AG10803 (cell line): ENCODE measurements around the gene ISM1.

Experiments used
- DNase-seq: peaks from one replicate; pipeline ENCODE4 v3.0.0; 2010; ENCODE audit warnings: low read depth
- H3K4me3 ChIP-seq: 2 replicates; pipeline ENCODE4 v1.5.1; 2011; ENCODE audit warnings: mild to moderate bottlenecking, low read length, control low read depth
- TF ChIP-seq, protein P1 (sequence below): conservative IDR thresholded peaks from 2 replicates; pipeline ENCODE4 v1.5.1; 2011; ENCODE audit warnings: mild to moderate bottlenecking, low read length, control low read depth, inconsistent platforms

Gene ISM1

DNA sequence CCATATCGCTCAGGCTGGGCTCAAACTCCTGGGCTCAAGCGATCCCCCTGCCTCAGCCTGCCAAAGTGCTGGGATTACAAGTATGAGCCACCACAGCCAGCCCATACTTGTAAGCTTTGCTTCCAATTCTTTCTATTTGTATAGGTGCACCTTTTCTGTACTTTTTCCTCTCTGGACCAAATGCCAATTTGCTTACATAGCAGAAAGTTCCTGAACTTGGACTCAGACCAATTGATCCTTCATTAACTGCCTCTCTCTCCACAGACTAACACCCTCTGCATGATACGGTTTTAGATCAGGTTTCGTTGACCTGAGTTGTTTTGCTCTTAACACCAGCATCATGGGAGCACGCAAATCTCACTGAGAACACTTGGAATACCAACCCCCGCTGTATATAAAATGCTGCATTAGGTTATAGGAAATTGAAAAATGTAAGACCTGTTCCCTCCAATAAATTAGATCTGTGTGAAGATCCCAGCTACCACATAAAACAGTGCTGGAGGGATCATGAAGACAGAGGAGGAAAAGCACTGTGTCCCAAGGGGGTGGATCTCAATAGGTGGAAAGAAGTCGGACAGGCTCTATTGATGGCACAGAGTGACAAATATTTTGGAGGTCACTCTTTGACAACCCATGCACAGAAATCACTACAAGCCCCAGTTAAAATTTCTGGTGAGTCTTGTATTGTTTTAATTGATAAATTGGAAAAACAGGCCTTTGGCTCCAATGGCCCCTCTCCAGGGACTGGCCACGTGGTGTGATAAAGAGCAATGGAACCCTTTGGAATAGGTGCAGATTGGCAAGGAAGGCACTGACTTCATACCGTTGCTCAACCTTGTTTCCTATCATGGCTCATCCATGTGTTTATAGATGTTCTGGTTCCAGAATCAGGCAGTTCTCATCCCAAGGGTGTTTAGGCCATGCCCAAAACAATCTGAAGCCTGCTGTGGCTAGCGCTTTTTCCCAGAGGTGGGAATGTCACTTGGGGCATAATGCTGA lies 51.2 kb downstream of the ISM1 start:
- no peak overlapping the region for H3K4me3 ChIP-seq
- TF ChIP-seq, protein P1, sequence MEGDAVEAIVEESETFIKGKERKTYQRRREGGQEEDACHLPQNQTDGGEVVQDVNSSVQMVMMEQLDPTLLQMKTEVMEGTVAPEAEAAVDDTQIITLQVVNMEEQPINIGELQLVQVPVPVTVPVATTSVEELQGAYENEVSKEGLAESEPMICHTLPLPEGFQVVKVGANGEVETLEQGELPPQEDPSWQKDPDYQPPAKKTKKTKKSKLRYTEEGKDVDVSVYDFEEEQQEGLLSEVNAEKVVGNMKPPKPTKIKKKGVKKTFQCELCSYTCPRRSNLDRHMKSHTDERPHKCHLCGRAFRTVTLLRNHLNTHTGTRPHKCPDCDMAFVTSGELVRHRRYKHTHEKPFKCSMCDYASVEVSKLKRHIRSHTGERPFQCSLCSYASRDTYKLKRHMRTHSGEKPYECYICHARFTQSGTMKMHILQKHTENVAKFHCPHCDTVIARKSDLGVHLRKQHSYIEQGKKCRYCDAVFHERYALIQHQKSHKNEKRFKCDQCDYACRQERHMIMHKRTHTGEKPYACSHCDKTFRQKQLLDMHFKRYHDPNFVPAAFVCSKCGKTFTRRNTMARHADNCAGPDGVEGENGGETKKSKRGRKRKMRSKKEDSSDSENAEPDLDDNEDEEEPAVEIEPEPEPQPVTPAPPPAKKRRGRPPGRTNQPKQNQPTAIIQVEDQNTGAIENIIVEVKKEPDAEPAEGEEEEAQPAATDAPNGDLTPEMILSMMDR = no peak
- no peak for DNase-seq

DNA sequence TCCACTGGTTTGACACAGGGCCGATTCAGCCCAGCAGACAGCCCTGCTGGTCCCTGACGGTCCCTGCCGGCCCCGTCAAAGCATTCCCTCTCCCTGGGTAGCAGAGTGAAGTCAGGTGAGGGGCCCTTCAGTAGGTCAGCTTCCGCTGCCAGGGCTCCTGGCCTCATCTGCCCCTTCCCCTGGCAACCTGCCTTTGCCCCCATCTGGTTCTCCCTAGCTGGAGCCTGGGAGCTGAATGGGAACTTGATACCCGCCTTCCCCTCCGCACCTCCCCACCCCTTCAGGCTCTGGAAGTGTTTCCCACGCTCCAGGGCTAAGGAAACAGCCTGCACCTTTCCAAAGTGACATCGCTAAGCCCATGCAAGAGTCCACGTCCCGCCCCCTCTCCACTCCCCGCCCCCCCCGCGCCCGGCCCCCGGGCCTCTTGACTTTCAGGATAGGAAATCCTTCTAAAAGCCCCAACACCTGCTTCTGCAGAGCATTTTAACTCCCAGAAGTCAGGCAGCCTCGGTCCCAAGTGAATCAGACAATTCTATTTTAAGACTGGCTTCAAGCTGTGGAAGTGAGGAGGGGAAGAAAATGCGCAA lies 53.3 kb downstream of the ISM1 start:
- no peak for DNase-seq
- no peak overlapping the region for H3K4me3 ChIP-seq

DNA sequence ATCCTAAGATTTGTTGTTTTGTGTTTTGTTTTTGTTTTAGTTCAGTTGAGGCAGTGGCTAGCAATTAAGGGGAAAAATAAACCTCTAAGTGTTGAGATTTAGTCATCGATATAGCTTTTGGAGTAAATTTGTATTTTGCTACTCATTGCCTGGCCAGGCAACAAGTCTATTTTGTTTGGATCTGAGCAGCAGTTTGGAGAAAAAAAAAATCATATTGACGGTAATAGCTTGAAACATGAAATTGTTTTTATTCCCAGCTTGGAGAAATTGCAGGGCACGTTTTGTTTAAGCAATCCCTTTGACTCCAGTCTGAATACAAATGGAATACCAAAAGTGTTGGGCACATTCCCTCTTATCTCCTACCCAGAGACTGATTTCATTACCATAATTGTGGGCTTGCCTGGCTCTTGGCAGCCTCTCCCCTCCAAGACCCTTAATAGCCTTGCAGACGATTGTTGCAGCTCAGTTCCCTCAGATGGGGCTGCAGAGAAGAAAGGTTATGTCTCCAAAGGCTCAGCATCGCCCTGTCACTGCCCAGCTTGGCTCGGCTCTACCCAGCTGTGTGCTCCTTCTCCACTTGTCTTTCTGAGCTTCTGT lies 56.0 kb downstream of the ISM1 start:
- TF ChIP-seq, protein P1 = no peak
- DNase-seq = no peak
- H3K4me3 ChIP-seq = no peak overlapping the region

More for the DNA sequence above, 53.3 kb downstream of the ISM1 start:
- TF ChIP-seq, protein P1 = no peak

DNA sequence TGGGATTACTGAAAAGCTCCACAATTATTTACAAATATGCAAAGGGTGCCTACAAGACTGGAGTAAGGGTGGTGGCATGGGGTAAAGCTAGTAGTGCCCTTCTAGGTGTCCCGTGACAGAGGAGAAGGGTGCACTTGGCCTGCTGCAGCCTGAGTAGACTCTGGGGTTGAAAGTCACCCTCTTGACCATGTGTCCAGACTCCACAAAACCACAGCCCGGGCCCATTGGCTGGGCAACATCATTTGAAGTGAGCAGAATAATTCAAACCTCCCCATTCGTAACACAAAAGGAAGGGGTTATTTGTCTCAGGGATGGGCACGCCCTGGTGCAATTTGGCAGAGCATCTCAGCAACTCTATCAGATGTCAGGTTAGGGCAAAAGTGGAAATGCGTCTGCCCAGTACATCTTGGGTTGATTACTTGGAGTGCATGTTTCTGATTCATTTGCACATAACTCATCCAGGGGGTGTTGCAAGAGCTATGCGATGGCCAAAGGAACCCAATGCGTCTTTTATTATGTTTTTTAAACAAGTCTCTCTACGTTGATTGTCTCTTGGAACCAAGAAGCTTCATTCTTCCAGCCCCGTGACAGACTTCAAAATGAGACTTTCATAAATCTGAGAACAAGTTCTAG lies 56.7 kb downstream of the ISM1 start:
- peak; percentile 57 for DNase-seq
- TF ChIP-seq, protein P1 = no peak
- no peak overlapping the region for H3K4me3 ChIP-seq

DNA sequence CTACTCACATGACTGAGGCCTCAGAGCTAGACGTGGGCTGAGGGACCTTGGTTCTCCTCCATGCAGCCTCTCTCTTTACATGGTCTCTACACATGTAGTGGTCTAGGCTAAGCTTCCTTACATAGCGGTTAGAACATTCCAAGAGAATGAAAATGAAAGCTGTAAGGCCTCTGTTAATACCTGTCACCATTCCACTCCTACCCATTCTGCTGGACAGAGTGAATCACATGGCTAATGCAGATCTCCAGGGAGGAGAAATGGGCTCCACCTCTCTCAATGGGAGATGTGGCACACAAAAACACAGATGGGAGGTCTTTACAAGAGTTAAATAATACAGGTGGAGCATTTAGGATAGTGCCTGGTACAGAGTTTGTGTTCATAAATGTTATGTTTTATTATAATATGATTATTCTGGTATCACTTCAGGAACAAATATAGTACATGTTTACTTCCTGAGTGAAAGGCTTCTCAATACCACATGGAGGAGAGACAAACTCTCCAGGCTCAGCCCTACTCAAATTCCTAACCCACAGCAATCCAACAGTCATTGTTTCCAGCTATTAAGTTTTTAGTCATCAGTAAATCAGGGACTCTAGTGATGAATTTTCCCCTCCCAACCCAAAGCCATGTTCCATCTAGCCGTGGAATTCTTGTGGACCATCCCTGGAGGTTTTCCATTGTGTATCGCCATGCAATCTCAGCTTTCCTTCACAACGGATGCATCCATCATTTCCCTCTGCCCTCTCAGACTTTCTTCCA lies 57.9 kb downstream of the ISM1 start:
- H3K4me3 ChIP-seq = no peak overlapping the region
- peak; percentile 2 for DNase-seq
- TF ChIP-seq, protein P1 = no peak

DNA sequence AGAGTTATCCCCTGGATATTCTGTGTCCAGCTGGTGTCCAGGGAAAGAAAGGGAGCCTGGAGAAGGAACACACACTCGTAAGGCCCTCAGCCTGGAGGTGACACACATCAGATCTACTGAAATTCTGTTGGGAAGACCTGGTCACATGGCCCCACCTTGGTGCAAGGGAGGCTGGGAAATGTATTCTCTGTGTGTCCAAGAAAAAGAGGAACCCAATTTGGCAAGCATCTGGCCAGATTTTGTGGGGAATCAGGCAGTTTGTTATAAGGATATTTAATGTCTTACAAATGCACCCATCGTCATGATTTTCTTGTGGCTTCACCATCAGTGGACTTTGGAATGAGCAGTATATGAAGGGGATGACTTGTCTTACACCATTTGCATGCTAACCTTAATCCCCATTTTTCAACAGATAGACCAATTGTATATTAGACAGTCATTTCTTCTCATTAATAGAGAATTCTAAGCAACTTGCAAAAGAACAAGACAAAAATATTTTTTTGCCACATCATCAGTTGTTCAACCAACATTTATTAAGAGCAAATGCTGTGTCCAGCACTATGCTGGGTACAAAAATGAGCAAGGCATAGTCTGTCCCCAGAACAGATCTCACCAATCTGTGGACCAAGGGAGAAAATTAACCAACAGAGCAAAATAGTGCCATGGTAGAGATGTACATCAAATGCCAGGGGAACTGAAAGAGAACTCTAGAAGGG lies 59.7 kb downstream of the ISM1 start:
- H3K4me3 ChIP-seq = no peak overlapping the region
- TF ChIP-seq, protein P1 = no peak
- DNase-seq = no peak
